CD4-positive, alpha-beta T cell treated with Interleukin-10 for 1 hour (primary cell): ENCODE measurements around the gene RIMBP2.

ENCODE experiments used
- DNase-seq: peaks from one replicate; pipeline ENCODE4 v3.0.0-alpha.2; 2020

RIMBP2 gene

DNA sequence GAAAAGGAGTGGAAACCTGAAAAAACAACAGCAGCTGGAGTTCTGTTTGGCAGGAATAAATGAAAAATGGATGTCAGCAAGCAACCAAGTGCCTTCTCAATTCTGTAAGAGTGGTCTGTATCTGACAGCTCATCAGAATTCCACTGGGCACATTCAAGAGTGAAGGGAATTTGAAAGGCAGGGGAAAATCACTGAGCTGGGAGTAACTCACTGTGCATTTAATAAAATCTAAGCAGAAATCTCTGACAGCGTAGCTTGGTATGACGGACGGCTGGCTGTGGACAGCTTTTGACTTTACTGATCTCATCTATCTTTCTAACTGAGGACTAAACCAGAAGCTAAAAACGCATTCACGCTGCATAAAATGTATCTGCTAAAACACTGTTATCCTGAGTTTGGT lies 153.4 kb downstream of the RIMBP2 start:
- no peak for DNase-seq

GRCh38 chr12:130560321-130560720 lies 155.8 kb downstream of the RIMBP2 start:
- no peak for DNase-seq

- DNase-seq, result no peak
Measured at GRCh38 chr12:130559806-130560205, 156.3 kb downstream of the RIMBP2 start.

GRCh38 chr12:130557886-130558765 lies 158.0 kb downstream of the RIMBP2 start:
- no peak for DNase-seq

DNA sequence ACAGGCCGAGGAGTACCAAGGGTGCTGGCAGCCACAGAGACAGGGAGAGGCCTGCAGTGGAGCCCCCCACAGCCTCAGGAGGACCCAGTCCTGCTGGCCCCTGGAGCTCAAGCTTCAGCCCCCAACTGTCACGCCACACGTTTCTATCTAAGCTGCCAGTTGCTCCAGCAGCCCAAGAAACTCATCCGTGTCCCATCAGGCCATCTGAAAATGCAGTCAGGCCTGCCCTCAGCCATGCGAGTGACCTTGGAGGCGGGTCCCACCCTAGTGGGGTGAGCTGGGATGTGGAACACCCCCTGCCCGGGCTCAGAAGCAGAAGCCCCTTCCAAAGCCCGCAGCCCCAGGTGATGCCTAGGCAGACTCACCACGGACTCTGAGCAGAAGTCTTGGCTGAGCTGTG lies 158.9 kb downstream of the RIMBP2 start:
- no peak for DNase-seq

DNA sequence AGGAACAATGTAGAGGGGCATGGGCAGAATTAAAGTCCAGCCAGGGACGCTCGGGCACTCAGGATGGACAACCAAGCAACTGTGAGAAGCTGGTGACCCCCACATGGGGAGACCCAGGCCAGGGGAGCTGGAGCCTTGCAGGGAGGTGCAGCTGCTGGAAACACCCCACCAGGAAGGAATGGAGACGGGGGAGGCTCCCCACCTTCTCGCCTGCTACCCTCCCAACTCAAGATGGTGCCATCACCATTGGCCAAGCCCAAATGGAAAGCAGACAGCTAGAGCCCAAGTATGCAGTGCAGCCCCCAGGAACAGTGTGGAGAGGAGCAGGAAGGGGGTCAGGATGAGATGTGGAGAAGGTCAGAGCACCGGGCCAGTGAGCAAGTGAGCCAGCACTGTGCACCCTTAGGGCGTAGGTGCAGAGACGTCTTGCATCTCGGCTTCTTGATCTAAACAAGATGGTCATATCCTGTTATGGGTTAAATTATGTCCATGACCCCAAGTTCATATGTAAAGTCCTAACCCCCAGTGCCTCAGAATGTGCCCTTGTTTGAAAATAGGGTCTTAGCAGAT lies 159.5 kb downstream of the RIMBP2 start:
- no peak for DNase-seq

GRCh38 chr12:130555628-130556485 lies 160.2 kb downstream of the RIMBP2 start:
- DNase-seq, result no peak

DNA sequence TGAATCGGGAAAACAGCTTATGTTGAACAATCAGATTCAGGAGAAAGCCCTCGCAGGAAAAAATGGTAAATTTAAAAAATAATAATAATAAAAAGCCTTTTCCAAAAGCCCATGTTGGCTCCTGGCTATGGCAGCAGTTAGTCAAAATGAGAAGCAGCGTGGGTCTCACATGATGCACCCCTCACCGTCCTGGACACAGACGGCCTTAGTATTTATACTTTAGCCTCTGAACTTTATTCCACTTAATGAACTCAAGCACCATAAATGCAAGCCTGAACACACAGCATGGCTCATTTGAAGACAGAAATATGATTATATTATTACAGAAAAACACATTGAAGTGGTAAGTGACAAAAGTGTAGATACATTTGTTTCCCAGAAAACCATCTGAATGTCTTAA lies 160.9 kb downstream of the RIMBP2 start:
- DNase-seq, result no peak

- DNase-seq, result no peak
Measured at GRCh38 chr12:130552483-130552996, 163.6 kb downstream of the RIMBP2 start.

DNA sequence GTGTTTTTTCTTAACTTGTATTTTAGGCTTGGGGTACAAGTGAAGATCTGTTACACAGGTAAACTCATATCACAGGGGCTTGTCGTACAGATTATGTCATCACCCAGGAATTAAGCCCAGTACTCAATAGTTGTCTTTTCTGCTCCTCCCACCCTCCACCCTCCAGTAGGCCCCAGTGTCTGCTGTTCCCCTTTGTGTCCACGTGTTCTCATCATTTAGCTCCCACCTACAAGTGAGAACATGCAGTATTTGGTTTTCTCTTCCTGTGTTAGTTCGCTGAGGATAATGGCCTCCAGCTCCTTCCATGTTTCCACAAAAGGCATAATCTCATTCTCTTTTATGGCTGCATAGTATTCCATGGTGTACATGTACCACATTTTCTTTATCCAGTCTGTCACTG lies 166.7 kb downstream of the RIMBP2 start:
- DNase-seq, result no peak

GRCh38 chr12:130547480-130548155 lies 168.5 kb downstream of the RIMBP2 start:
- no peak for DNase-seq

GRCh38 chr12:130546494-130546893 lies 169.6 kb downstream of the RIMBP2 start:
- no peak for DNase-seq

GRCh38 chr12:130545475-130545874 lies 170.6 kb downstream of the RIMBP2 start:
- DNase-seq, result no peak

DNA sequence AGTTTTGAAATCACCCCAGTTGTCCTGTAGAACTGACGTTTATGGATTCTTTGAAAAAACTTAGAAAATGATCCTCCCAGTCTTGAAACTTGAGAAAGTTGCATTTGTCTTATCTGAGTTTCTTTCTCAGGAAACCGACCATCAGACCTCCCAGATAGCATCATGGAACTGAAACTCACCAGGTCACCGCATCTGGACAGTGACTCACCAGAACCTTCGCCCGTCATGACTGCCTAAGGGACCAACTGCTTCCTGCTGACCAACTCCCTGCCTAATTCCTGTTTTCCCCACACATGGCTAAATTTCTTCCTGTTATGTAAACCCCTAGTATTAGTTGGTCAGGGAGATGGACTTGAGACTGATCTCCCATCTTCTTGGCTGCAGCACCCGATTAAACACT lies 175.7 kb downstream of the RIMBP2 start:
- no peak for DNase-seq

GRCh38 chr12:130538343-130539095 lies 177.6 kb downstream of the RIMBP2 start:
- DNase-seq, result no peak

DNA sequence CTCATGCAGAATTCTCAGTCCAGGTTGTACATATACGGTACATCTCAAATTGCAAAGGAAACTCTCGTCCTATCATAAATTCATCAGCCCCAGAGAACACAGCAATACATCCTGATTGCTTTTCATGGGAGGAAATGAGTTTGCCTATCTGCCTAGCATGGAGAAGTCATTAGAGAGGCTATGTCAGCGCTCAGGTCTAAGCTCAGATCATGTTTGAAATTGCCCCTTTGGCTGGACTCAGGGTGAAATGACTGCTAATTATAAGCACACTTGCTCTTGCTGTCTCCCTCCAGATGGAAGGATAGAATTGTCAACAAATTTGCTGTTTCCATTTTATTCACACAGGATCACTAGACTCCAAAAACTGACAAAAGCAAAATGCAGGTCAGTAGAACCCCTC lies 178.4 kb downstream of the RIMBP2 start:
- no peak for DNase-seq

DNA sequence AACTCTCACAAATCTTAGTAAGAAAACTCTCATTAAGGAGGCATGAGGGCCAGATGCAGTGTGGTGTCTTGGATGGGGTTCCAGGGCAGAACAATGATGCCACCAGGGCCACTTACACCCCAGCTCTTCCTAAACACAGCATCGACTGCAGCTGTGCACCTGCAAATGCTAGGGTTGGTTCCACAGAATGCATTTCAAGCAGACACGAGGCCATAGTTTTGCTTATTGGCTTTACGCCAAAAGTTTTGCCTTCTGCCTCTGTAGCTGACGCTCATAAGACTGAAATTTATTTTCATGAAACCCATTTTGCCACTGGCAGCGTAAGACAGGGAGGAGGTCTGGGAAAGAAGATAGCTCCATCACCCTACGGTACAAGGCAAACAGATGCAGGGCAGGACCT lies 179.0 kb downstream of the RIMBP2 start:
- no peak for DNase-seq

- DNase-seq, result no peak
Measured at GRCh38 chr12:130530429-130530828, 185.7 kb downstream of the RIMBP2 start.

DNA sequence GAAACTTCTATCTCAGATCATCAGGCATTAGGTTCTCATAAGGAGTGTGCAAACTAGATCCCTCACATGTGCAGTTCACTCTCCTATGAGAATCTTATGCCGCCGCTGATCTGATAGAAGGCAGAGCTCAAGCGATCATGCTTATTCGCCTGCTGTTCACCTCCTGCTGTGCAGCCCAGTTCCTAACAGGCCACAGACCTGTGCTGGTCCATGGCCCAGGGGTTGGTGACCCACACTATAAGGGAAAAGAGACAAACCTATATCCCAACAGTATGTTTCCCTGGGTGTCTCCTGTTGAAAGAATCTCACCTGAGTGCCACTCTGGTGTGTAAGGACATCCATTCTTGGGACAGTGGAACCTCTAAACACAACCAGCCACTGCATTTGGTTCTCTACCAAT lies 186.3 kb downstream of the RIMBP2 start:
- DNase-seq, result no peak

DNA sequence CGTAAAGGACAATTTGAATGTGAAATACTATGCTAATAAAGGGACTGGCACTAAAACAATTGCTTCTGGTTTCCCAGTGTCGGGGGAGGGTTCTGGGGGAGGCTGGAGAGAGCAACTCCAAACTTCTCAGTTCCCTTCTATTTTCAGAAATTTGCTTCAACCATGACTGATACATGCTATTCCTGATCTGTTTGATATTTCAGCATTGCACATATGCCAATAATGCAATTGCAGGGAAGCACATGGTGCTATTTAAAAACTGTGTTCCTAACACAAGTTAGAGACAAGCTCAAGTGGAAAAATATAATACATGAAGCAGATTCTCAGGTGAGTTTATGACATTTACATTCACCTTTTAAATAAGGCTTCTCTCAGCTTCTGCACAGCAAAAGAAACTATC lies 188.9 kb downstream of the RIMBP2 start:
- no peak for DNase-seq

- no peak for DNase-seq
Measured at GRCh38 chr12:130526813-130527212, 189.3 kb downstream of the RIMBP2 start.
